ENCODE data around the gene GPC5. TPM values are rescaled to one million over a fixed set of nuclear protein-coding genes. Genes with fewer than 3 reads are reported as not detected.

Gene GPC5
- total RNA-seq, 1 donor from 2014 or later = 8.7 TPM

DNA sequence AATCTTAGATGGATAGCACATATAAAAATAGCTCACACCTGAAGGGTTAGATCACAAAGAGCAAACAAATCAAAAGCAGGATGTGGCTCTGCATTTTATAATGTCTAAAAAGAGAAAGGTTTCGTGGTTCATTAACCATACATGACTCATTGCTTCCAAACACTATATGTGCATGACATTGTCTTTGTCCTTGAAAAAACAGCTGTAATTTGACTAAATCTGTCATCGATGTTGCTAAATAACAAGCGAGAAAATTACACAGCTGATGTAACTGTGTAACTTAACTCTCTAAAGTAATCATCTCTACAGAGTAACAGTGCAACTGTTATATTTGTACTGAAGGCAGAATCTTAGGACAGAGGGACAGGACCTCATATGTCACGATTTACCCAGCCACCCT is 1445.1 kb downstream of the GPC5 start:
- TF ChIP-seq, protein P1, sequence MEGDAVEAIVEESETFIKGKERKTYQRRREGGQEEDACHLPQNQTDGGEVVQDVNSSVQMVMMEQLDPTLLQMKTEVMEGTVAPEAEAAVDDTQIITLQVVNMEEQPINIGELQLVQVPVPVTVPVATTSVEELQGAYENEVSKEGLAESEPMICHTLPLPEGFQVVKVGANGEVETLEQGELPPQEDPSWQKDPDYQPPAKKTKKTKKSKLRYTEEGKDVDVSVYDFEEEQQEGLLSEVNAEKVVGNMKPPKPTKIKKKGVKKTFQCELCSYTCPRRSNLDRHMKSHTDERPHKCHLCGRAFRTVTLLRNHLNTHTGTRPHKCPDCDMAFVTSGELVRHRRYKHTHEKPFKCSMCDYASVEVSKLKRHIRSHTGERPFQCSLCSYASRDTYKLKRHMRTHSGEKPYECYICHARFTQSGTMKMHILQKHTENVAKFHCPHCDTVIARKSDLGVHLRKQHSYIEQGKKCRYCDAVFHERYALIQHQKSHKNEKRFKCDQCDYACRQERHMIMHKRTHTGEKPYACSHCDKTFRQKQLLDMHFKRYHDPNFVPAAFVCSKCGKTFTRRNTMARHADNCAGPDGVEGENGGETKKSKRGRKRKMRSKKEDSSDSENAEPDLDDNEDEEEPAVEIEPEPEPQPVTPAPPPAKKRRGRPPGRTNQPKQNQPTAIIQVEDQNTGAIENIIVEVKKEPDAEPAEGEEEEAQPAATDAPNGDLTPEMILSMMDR (IDR thresholded peaks at IDR 0.05) = no peak
- Histone ChIP-seq H3K27ac (no peak overlapping the region), H3K4me3 (no peak overlapping the region), H3K4me1 (no peaks in the 10 kb centered on the region), H3K27me3 (ENCODE audit: low read depth) (no peaks in the 10 kb centered on the region), H3K9me3 (no peaks in the 10 kb centered on the region), H3K36me3 (no peaks in the 10 kb centered on the region)
- DNase-seq = no peak
- ATAC-seq = no peak
- intact Hi-C loops (cut with DNase I) = no loop called here

DNA sequence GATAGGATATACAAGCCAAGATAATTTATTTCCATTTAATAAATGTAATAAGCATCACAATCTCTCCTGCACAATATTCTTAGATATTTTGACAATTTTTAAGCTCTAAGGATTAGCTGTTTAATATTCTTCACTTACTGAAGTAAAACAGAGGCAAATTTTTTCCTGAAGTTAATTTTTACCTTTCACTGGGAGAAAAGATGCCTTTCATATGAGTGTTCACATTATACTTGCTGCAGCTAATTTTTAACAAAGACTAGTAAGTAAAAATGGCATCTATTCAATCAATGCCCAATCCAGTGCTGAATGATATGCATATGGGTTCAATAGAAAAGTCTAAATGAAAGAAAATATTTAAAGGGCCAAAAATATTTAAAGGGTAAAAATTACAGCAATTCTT is 1451.0 kb downstream of the GPC5 start:
- DNase-seq = no peak

DNA sequence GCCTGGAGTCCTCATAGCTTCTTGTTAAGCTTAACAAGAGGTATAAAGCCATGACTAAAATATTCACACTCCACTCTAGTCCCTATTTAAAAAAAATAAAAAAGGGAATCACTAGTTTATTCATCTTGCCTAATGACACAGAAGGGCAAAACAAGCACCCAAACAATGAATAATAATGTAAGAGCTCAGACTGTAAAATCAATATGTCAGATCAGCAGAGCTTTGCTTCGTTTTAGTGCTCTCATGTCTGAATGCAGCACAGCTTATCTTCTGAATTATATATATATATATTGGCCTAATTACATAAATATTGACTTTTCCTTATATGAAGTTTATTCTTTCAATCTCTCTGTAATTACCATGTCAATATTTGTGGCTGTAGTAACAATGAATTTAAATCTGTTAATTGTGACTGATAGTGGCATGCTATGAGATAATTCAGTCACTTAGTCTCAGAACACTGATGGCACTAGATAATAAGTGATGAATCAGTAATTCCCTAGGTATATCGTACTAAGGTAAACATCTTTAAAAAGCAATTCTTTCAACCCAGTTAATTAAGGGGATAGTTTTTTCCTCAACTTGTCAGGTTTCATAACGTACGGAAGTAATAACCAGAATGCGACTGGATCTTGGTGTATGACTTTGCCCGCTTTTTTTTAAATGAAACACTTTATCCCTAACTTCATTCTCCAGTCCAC is 1466.3 kb downstream of the GPC5 start:
- Histone ChIP-seq H3K9me3 (no peaks in the 10 kb centered on the region), H3K27me3 (ENCODE audit: low read depth) (no peaks in the 10 kb centered on the region), H3K36me3 (no peaks in the 10 kb centered on the region), H3K4me3 (no peak overlapping the region), H3K27ac (no peak overlapping the region), H3K4me1 (no peaks in the 10 kb centered on the region)
- intact Hi-C loops (cut with DNase I) = no loop called here
- ATAC-seq (no peak), DNase-seq (no peak)
- TF ChIP-seq, protein P1 (IDR thresholded peaks at IDR 0.05) = no peak

More for the DNA sequence above, 1451.0 kb downstream of the GPC5 start:
- H3K9me3 ChIP-seq = no peaks in the 10 kb centered on the region
- no peaks in the 10 kb centered on the region for H3K4me1 ChIP-seq
- TF ChIP-seq, protein P1 (IDR thresholded peaks at IDR 0.05) = no peak
- no peak overlapping the region for H3K4me3 ChIP-seq
- no peaks in the 10 kb centered on the region for H3K27me3 ChIP-seq (ENCODE audit: low read depth)
- intact Hi-C loops (cut with DNase I) = no loop called here
- H3K27ac ChIP-seq = no peak overlapping the region
- no peaks in the 10 kb centered on the region for H3K36me3 ChIP-seq
- ATAC-seq = no peak

DNA sequence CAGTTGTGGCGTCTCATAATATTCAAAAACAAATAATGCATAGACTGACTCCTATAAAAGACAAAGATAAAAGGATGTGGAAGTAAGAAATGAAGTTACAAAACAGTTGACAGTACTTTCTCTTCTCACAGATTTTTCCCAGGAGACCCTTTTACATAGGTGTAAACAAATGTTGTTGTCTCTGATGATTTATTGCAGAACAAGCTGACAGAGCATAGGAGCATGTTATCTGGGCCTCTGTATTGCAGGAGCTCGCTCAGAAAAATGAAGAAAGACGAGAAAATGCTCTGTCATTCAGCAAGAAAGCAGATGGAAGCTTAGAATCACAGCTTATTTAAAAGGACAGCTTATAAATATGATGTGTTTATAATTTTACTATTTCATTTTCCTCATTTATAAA is 1474.6 kb downstream of the GPC5 start:
- no peak for DNase-seq
- TF ChIP-seq, protein P1 (IDR thresholded peaks at IDR 0.05) = no peak
- no peaks in the 10 kb centered on the region for H3K27me3 ChIP-seq (ENCODE audit: low read depth)

DNA sequence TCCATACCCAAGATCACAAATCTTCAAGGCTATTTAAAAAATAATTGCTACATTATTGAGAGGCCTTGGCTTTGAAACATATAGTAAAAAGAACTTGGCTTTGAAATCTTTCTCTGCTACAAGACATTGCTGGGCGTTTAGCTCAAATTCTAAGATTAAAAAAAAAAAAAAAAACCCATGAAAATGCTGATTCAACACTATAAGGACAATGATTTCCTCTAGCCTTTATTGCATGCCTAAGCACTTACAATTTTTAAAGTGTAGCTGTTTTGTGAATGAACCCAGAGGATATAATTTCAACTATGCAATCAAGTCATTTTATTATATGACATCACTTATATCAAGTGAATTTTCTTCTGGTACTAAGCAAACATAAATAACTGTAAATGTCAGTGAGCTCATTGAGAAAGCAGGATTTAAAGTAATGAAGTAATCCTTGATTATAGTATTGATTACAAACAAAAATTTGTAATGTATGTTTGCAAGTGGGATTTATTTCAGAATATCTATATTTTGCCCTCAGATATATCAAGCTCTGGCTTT is 1488.2 kb downstream of the GPC5 start:
- H3K9me3 ChIP-seq = no peaks in the 10 kb centered on the region
- intact Hi-C loops (cut with DNase I) = no loop called here
- no peaks in the 10 kb centered on the region for H3K27me3 ChIP-seq (ENCODE audit: low read depth)
- H3K27ac ChIP-seq = no peak overlapping the region
- no peaks in the 10 kb centered on the region for H3K36me3 ChIP-seq
- TF ChIP-seq, protein P1 (IDR thresholded peaks at IDR 0.05) = no peak
- no peak for ATAC-seq
- DNase-seq = no peak
- H3K4me1 ChIP-seq = no peaks in the 10 kb centered on the region
- no peak overlapping the region for H3K4me3 ChIP-seq

More for the DNA sequence above, 1474.6 kb downstream of the GPC5 start:
- ATAC-seq = no peak
- Histone ChIP-seq H3K4me1 (no peaks in the 10 kb centered on the region), H3K36me3 (no peaks in the 10 kb centered on the region), H3K27ac (no peak overlapping the region), H3K4me3 (no peak overlapping the region), H3K9me3 (no peaks in the 10 kb centered on the region)
- intact Hi-C loops (cut with DNase I) = no loop called here
